Suppressor macrophage treated with lipopolysaccharide for 4 hours (primary cell): ENCODE results near the gene USP35.
A peak's percentile ranks its signal among the peaks of the same experiment; 100 is the strongest.

Source experiments
- DNase-seq: peaks from one replicate; pipeline ENCODE4 v3.0.0-alpha.2; 2020

The USP35 gene

DNA sequence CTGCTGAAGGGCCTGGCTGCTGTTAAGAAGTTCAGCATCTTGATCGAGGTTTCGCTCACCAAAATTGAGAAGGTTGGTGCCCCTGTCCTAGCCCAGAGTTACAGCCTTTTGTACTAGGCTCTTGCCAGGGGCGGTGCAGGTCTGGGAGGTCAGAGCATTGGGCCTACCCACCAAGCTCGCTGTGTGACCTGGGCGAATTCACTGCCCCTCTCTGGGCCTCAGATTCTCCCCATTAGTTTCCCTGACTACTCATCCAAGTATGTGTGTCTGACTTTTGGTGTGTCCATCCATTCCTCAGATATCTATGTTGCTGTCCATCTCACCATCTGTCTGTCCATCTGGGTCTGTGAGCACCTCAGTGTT, 10.9 kb downstream of the USP35 start:
- DNase-seq: no peak

DNA sequence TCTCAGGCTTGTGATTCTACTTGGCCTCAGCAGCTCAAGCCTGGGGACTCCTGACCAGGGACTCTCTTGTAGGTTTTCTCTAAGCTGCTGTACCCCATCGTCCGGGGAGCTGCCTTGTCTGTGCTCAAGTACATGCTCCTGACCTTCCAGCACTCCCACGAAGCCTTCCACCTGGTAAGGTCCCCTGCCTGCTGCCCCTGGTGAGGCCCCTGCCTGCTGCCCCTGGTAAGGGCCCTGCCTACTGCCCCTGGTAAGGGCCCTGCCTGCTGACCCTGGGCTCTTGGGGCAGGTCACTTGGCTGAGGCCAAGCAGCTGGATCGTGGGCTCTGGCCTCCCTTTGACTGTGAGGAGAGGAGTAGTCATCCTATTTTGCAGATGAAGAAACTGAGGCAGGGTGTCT, 11.3 kb downstream of the USP35 start:
- DNase-seq: no peak

DNA sequence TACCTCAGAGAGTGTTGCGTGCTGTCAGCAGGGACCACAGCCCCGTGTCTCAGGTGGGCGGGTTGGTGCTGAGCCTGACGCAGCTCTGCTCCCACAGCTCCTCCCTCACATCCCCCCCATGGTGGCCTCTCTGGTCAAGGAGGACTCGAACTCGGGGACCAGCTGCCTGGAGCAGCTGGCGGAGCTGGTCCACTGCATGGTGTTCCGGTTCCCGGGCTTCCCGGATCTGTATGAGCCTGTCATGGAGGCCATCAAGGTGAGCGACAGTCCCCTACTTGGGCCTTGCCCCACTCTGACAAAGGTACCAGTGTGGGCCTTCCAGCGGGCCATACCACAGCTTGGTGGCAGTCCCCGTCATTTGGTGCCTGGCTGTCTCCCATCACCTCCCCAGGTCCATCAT, 11.8 kb downstream of the USP35 start:
- no peak for DNase-seq

DNA sequence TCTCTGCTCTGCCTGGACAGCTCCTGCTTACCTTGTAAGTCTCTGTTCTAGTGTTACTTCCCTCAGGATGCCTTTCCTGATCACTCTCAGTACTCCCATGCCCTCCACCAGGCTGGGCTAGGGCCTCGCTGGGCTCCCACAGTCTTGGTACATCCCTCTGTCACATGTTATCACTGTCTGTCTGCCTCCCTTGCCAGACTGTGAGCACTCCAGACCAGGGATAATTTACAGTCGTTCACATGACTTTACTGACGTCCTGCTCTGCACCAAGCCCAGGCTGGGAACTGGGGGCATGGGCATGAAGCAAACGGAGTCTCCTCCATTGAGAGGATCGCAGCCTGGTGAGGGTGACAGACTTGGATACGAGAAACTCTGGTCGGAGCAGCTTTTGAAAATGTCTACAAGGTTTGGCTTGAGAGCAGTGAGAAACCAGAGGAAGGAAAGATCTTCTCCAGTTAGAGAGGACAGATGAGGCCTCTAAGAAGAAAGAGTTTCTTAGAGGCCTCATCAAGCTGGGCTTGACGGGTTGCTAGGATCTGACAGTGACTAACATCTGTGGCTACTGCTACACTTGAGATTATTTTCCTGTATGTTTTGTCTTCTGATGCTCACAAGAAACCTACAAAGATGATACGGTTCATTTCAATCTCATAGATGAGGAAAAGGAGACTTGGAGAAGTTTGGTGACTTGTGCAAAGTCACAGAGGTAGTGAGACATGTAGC, 12.5 kb downstream of the USP35 start:
- no peak for DNase-seq

DNA sequence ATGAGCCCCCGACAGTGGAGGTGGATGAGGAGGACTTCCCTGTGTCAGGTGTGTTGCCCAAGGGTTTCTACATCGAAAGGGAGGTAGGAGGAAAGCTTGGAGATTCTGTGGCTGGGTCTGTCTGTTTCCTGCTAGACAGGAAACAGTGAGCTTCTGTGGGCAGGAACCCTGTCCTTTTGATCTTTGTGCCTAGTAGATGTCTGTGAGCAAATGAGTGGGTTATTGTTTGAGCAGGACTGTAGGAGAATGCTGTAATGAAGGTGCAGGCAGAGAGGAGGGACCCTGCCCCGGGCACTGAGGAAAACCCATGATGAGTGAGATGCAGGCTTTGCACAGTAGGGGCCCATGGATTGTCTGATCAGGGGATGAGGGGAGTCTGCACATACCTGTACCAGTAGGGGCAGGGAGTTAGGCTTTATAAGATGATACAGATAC, 14.0 kb downstream of the USP35 start:
- no peak for DNase-seq

DNA sequence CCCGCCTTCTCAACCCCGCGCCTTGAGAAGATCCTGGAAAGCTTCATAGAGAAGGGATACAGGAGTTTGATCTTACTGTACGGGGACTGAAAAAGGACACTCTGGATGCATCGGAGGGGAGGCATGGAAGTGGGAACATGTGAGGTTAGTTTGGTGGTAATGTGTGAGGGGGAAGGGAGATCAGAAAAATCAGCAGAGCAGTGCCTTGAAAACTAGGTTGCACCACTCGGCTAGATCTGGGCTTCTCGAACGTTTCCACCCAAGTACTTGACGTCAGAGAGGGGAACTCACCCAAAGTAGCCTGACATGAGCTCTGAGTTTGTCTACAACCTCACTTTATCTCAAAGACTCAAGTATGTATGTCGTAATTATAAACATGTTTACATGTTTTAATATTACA, 14.5 kb downstream of the USP35 start:
- peak; percentile 56 for DNase-seq

DNA sequence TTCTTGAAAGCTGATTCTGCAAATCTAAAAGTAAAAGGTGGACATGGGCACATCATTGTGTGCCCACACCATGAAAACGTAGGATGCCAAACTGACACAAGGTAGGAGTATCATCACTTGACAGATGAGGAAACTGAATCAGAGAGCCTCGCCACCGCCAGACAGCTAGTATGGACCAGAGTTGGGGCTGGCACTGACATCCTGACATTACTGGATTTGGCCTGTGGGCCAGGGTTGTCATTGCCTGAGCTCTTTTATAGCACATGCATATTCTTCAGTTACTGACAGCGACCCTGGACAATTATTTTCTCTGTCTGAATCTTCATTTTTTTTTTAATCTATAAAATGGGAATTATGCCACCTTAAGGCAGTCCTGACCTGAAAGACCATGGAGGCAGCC, 16.5 kb downstream of the USP35 start:
- DNase-seq: no peak

DNA sequence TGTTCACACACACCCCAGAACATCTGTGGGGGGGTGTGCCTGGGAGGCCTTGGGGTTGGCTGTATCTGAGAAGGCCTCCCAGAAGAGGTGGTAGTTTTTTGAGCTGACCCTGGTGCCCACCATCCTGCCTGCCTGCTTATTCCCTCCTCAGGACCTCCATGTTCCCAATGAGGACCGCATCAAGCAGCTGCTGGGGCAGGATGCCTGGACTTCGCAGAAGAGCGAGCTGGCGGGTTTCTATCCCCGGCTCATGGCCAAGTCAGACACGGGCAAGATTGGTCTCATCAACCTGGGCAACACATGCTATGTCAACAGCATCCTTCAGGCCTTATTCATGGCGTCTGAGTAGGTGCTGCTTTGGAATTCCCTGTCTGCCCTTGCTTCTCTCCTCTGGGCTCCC, 17.0 kb downstream of the USP35 start:
- DNase-seq: no peak

DNA sequence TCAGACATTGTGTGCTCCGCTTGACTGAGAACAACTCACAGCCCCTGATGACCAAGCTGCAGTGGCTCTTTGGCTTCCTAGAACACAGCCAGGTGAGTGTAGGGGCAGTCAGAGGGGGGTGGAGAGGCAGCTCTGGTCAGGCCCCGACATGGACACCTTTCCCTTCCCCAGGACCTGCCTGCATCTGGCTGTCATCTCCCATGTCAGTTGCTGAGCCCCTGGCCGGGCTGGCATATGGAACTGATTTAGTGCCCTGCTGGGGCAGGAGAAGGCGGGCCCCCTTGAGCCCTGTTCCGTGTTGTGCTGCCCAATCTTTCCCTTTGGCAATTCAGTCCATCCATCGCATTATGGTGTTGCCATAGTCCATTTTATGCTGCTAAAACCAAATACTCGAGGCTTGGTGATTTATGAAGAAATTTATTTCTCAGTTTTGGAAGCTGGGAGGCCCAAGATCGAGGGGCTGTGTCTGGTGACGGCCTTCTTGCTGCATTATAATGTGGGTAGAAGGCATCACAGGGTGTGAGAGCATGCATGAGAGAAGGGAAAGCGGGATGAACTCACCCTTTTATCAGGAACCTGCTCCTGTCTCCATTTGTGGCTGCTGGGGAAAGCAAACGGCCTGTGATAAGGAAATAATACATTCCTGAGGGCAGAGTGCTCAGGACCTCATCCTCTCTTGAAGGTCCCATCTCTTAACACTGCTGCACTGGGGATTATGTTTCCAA, 19.0 kb downstream of the USP35 start:
- no peak for DNase-seq

DNA sequence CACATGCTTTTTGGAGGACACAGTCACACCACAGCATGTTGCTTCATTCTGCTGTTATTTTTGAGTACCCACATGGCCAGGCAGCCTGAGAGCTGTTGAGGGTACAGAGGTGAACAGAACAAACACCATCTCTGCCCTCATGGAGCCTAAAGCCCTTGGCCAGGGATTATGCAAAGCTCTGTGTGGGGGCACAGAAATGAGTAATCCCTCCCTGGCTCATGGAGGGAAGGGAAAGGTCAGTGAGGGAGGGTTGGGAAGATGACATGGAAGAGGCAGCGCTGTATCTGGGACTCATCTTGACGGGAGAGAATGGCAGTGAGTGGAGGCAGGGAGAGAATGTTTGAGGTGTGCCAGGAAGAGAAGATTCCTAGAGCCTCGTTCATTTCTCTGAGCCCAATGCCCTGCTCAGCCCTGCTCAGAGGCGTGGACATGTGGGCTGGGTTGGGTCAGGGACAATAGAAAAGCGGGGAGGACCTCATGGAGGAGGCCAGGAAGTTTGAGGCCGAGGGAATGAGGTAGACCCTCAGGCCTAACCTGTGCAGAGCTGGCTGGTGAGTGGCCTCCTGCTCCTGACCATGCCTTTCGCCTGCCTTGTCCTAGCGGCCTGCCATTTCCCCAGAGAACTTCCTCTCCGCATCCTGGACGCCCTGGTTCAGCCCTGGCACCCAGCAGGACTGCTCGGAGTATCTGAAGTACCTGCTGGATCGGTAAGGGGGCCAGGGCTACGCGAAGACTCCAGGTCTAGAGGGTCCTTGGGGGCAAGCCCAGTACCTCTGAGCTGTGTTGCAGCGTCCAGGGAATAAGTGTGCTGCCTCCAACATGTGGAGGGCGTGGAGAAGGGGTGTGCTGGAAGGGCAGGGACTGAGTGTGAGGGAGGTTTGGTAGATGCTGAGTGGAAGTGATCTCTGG, 19.8 kb downstream of the USP35 start:
- no peak for DNase-seq

DNA sequence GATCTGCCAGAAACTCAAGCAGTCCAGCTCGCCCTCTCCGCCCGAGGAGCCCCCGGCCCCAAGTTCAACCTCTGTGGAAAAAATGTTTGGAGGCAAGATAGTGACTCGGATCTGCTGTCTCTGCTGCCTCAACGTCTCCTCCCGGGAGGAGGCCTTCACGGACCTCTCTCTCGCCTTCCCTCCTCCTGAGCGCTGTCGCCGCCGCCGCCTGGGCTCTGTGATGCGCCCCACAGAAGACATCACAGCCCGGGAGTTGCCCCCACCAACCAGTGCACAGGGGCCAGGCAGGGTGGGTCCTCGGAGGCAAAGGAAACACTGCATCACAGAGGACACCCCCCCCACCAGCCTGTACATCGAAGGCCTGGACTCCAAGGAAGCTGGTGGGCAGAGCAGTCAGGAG, 20.8 kb downstream of the USP35 start:
- no peak for DNase-seq

DNA sequence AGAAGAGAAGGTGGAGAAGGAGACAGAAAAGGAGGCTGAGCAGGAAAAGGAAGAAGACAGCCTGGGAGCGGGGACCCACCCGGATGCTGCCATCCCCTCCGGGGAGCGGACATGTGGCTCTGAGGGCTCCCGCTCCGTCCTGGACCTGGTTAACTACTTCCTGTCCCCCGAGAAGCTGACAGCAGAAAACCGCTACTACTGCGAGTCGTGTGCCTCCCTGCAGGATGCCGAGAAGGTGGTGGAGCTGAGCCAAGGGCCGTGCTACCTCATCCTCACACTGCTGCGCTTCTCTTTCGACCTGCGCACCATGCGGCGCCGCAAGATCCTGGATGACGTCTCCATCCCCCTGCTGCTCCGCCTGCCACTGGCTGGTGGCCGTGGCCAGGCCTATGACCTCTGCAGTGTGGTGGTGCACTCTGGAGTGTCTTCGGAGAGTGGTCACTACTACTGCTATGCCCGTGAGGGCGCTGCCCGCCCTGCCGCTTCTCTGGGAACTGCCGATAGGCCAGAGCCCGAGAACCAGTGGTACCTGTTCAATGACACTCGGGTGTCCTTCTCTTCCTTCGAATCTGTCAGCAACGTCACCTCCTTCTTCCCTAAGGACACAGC, 21.4 kb downstream of the USP35 start:
- no peak for DNase-seq

DNA sequence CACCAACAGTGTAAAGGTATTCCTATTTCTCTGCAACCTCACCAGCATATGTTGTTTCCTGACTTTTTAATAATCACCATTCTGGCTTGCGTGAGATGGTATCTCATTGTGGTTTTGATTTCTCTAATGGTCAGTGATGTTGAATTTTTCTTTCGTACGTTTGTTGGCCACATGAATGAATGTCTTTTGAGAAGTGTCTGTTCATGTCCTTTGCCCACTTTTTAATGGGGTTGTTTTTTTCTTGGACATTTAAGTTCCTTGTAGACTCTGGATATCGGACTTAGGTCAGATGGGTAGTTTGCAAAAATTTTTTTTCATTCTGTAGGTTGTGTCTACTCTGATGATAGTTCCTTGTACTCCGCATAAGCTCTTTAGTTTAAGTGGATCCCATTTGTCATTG, 22.8 kb downstream of the USP35 start:
- DNase-seq: no peak

DNA sequence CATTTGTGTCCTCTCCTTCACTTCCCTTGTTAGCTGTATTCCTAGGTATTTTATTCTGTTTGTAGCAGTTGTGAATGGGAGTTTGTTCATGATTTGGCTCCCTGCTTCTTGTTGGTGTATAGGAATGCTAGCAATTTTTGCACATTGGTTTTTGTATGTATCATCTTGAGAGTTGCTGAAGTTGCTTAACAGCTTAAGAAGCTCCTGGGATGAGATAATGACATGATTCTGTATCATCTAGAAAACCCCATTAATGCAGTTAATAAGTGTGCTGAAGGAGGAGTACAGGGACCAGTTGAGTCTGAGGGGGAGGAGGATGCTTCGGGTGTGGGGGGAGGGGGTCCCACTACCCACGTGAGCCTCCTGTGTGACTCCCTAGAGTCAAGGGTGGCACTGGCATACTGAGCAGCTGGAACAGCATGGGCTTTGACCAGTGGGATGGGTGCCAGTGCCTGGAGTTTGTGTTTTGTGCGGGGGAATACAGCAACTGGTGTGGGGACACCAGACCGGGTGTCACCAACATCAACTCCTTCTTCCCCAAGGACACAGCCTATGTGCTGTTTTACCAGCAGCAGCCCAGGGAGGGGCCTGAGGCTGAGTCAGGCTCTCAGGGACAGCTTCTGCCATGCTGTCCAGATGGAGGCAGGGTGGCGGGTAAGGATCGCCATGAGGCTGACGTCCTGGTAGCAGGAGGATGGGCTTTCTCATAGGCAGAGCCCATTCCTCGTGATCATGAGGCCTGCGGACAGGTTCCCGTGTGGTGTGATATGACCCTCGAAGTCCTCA, 24.1 kb downstream of the USP35 start:
- no peak for DNase-seq

DNA sequence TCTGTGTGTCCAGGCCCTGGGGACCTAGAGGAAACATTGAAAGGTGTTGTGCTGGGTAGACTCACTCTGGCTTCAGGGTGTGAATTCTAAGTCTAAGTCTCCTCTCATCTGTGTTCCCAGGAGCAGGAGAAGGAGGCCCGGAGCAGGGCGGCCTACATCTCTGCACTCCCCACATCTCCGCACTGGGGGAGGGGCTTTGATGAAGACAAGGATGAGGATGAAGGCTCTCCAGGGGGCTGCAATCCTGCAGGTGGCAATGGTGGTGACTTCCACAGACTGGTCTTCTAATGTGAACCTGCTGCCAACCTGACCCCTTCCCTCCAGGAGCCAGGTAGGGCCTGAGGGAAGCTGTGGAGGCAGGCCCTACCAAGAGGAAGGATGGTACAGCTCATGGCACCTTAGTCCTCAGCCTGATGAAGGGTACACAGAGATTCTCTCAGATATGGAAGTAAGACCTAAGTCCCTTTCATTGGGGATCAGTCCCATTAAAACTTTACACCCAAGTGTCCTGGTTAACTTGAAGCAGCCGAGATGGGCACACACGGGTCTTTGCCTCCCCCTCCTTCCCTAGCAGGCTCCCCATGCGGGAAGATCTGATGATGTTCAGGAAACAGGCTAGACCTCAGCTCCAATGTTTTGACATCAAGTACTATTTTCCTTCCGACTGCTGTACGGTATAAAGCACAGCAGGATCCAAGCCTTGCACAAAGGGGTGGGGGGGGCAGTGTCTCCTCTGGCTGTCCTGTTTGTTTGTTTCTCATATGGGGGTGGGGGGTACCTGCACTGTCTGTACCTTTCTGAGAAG, 25.0 kb downstream of the USP35 start:
- no peak for DNase-seq

DNA sequence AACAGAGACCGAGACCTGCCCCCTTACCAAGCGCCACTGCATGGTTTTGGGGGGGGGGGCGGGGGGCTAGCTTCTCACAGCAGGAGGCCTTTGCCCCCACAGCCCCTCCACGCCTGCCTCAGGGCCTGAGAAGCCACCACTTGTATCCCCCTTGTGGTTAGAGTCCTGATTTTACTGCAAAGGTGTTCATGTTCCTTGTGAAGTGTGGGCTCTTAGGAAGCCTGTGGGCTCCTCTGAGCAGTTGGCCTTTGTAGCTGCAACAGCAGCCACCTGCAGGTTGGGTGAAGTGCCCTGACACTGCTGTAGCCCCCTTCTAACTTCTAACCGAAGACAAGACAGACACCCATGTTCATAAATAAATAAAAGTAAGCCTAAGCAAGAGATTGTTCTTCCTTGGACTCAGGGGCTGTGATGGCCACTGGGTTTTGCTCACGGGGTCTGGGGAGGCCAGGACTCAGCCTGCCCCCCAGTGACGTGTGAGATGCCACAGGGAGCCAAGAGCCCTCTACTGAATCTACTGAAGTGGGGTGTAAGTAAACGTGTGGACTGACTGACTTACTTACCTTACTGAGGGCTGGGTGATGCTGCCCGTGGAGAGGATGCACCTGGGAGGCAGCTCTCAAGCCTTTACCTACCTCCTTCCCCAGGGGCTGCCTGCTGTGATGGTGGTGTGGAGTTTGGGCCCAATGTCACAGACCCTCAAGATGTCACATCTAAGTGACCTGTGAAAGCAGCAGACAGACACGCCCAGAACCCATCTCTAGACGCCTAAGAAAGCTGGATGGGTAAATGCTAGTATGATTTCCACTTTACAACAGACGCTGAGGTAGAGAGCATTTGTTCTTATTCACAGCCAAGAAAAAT, 25.8 kb downstream of the USP35 start:
- no peak for DNase-seq

DNA sequence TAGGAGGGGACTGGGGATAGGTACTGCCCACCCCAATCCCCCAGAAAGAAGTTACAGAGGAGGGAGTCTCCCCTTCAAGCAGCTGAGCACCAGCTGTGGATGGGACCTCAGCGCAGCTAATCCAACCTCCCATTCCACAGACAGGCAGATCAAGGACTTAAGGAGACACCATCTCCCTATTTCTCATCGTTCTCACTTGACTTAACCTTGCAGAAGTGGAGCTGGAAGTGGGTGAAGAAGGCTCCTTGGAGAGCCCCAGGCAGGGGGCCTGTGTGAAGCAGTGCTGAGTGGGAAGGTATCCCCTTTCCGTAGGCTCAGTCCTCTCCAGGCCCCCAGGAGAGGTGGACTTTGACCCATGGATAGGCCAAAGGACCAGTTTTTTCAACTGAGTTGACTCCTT, 27.3 kb downstream of the USP35 start:
- DNase-seq: no peak

DNA sequence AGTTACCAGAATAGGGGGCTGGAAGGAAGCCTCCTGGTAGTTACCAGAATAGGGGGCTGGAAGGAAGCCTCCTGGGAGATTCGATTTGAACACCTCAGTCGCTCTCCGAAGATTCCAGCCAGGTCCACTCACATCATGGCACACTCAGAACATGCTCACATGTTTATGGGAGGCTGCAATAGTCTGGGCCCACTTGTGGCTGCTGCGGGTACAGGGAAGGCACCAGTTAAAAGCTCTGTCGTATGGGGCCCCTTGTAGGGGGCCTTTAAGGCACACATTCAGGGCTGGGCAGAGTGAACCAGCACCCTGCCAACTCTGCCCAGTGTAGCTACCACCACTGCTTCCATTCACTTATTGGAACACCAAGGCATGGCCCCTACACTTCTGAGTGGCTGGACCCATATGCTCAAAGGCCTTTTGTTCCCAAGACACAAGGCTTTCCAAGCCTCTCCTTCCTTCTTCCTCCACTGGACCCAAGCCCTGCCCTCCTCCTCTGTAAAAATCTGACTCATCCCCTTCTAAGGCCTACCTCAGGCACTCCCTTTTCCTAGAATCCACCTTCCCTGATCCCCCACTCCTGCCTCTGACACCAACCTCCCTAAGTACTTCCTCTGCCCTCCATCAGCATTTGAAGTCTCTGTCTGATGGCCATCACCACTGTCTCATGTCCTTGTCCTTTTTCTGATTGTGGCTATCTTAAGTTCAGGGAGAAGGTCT, 28.0 kb downstream of the USP35 start:
- no peak for DNase-seq

DNA sequence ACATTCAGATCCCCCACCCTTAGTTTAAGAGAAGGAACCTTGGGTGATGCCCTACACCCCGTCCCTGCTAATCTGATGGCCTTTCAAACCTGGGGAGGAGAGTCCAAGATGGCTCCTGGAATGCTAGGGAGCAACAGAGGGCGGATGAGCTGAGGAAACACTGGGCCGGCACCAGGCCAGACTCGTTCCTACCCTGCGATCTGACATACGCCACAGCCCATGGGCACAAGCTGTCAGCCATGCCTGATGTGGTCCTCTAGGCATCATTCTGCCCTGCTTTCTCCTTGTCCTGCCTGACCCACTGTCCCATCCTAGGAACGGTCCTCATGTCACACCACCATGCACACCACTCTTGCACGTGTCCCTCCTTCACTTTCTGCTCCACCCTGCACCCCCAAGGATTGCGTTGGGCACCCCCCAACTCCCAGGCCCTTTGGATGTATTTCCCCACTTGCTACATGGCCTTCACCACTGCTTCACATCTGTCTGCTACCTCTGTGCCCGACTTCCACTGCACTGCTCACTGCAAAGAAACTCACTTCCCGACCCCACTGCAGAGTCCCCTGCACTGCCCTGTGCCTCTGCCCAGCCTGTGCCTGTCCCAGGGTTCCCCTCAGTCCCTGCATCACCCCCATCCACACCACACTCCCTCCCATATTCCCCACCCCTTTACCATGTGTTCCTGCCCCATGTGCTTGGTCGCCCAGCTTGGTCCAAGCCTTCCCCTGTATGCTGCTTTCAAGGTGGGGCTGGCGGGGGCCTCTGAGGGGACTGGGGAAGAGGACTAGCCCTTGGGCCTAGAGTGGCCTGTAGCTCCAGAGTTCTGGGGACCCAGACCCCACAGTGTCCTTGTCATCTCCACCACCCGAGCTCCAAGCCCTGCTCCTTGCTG, 29.2 kb downstream of the USP35 start:
- DNase-seq: no peak
